Measurements from ENCODE around the gene FARSB. TPM values are rescaled to one million over a fixed set of nuclear protein-coding genes. Genes with fewer than 3 reads are reported as not detected.

The FARSB gene
- polyA plus RNA-seq, 12 donors = 16.3 to 31.7 (median 27.5) TPM; not detected in 1

GRCh38 chr2:222670191-222671038 lies 14.5 kb upstream of the FARSB start:
- no peak for DNase-seq

- DNase-seq = no peak
Observed at GRCh38 chr2:222669353-222669752, 13.5 kb upstream of the FARSB start.

DNA sequence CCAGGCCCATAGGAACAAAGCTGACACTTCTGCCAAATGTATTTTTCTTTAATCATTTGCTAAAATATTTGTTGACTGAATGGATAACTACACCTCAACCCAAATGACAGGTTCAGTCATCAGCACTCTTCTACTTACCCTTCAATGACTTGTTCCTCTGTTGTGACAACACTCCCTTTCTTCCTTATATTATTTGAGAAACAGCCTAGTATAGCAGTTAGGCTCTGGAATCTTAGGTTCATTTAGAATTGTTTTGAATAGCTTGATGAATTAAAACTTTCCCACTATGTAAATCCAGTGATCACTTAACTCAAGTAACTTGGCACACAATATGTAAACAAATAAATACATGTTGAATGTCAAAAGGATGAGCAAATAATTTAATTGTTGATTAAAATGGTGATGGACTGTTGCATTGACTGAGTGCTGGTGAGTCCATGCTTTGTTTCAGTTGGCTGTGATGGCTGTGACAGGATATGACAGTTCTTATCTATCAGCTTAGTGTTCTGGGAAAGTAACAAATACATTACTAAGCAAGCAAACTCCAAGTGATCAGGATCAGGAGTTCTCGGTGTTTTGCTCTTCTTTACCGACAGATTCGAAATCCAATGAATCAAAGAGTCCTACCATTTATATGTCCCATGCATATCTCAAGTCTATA lies 12.7 kb upstream of the FARSB start:
- no peak for DNase-seq

DNA sequence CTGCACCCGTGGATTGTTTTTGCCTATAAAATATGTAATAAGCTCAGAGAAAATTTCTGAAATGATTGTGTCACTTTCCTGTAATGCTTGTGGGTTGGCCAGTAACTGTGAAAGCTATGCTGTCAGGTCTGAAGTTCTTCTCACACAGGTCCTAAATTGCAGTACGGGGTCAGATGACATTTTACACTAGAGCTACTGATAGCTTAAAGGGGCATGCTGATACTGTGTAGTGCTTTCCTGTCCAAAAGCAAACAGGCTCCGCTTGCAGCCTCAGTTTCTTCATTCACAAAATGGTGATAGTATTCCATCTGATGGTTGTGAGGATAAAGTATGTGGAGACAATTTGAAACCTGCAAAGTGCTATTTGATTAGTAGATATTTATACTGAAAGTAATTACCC lies 7.6 kb upstream of the FARSB start:
- no peak for DNase-seq

DNA sequence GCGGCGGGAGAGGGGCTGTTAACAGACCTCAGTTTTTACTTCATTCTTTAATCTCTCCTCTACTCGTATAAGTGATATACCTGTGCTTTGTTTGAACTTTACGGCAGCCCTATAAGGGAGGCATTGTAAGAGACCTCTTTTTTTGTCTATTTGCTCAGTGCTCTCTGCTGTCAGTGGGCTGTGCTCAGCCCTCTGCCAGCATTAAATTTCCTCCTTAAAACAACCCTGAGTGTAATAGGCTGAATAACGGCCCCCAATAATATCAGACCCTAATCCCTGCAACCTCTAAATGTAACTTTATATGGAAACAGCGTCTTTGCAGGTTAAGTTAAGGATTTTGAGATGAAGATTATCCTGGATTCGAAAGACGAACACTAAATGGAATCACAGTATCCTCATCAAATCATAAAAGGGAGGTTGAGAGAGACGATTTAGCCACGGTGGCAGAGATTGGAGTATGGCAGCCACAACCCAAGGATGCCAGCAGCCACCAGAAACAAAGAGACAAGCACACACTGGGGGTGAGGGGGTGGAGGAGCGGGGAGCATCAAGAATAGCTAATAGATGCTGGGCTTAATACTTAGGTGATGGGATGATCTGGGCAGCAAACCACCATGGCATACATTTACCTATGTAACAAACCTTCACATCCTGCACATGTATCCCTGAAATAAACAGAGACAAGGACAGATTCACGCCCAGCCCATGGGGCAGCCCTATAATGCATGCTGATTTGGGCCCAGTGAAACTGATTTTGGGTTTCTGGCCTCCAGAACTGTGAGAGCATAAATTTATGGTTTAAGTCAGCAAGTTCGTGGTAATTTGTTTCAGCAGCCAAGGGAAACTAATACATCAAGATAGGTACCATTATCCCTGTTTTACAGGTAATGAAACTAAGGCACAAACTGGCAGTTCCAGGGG lies 894 bp upstream of the FARSB start:
- peak; percentile 14 for DNase-seq

DNA sequence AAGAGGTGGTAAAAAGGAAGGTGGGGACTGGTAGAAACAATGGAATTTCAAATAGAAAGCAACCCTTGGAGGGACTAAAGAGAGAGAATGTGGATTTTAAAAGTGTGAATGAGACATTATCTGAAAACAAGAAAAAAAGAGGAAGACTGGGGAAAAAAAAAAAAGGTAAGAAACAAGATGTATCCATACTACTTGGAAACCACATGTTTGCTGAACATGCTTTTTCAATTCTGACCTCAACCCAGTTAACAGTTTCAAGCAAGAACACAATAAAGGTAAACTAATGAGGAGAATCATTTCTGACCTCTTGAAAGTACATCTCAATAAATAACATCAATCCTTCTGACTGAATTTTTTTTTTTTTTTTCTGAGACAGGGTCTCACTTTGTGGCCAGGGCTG lies 2.6 kb downstream of the FARSB start:
- no peak for DNase-seq

DNA sequence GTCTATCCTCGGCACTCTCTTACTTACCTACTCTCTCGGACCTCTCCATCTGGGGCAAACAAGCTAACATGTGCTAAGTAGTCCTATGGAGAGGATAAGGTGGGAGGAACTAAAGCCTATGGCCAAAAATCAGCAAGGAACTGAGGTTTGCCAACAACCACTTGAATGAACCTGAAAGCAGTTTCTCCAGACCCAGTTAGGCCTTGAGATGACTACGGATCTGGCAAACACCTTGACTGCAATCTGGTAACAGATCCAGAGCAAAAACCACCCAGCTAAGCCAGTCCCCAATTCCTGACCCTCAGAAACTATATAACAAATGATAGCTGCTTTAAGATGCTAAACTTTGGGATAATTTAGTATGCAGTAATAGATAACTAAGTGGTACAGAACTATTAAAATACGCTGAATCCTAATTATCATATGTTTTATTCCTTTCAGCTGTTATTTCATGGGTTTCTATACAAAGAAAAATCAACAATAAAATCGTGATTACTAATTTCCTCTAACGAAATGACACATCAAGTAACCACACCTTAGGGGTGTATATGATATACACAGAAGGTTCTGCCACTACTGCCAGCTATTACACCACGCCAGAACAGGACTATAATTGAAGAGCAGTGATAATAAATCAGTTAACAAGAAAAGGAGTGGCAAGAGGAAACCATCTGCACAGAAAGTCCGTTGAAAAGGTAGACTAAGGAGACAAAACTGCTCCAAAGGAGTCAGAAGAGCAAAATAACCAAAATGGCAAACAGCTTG lies 3.2 kb downstream of the FARSB start:
- no peak for DNase-seq

DNA sequence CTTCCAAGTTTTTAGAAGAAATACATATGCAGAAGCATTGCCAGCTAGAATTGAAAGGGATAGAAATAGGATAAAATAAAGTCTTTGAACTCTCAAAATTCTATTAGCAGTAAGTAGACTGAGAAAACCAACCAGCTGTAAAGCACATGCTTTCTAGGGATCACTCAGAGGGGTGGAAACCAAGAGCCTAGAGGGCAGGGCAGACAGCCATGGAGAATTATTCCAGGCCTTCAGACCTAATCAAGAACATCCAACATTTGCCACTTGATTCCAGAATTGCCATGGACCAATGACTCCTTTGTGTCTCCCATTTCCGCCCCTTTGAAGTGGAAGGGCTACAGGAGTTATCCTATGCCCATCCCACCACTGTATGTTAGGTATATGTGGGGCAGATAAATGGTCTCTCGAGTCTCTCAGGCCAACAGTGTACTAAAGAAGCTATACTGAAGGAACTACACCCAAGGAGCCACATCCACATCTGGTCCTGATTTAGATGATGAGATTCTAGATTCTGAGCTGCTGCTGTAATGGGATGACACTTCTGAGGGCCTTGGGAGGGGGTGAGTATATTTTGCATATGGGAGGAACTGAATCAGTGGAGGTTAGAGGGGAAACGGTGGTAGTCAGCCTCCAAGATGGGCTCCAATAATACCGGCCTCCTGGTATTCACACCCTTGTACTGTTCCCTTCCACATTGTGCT lies 4.0 kb downstream of the FARSB start:
- DNase-seq = no peak

DNA sequence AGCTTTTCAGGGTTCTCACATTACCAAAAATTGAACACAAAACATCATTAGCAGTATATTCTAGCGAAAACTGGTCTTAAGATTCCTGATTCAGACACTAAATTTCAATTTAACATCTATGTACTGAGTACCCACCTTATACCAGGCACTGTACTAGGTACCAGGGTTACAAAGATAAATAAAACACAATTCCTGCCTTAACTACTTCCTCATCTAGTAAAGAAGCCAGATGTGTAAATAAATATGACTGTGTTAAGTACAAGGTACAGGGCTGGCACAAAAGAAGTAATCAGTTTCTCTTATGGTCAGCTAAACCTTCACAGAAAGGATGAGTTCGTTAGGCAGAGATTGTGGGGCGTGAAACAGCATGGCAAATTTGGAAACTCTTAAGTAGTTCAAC lies 6.1 kb downstream of the FARSB start:
- no peak for DNase-seq

- DNase-seq = no peak
Observed at GRCh38 chr2:222646008-222646407, 9.9 kb downstream of the FARSB start.

- no peak for DNase-seq
Observed at GRCh38 chr2:222643134-222643533, 12.8 kb downstream of the FARSB start.

DNA sequence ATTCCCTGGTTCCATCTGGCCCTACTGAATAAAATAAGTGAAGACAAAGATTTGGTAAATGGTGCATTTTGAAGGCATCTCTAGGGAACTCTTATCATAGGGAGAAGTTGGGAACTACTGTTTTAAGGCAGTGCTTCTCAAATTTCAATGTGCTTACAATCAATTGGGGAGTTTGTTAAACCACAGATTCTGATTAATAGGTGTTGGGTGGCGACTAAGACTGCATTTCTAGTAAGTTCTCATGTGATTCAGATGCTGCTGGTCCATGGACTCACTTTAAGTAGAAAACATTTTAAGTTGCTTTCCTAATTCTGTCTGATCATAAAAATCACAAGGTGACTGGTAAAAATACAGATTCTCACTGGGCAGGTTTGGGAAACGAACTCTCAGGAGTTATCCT lies 14.6 kb downstream of the FARSB start:
- DNase-seq = no peak

- no peak for DNase-seq
Observed at GRCh38 chr2:222637067-222637466, 18.8 kb downstream of the FARSB start.

- DNase-seq = no peak
Observed at GRCh38 chr2:222635295-222635694, 20.6 kb downstream of the FARSB start.

DNA sequence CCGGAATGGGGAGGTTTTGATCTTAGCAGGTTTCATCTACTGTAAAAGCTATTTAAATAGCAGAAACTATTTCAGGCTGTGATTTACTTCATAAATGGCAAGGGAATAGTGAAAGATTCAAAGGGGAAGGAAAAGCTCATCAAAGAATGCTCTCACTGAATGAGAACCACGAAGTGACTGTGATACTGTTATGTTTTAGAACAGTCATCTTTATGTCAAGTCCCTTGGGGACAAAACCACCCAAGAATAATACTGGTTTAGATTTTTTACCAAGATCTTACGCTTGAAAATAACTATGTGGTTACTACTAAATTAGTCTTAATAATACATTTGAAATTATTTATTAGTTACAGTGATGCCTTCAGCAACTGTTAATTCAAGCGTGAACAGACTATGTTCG lies 28.1 kb downstream of the FARSB start:
- no peak for DNase-seq

DNA sequence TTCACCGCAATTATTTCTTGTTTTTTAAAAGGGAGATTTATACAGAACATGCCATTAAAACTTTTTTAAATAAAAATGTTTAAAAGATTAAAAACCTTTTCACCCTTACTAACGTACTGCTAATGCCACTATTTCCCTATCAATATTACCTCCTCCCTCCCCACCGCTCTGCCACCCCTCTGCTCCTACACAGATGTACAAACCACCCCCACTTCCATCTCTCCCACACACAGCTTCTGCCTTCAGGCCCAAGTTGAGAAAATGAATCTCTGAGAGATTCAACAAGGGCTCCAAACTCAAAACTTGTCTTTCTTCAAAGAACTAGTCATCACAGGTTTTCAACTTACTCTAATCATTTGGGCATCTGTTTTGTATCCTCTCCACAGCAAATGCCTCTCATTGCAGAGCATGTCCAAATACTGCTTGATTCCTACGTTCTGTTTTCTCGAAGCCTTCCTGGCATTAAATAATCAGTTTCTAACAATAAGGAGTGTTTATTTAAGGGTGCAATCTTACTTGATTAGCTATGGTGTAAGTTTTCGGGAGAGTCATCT lies 32.1 kb downstream of the FARSB start:
- DNase-seq = no peak

DNA sequence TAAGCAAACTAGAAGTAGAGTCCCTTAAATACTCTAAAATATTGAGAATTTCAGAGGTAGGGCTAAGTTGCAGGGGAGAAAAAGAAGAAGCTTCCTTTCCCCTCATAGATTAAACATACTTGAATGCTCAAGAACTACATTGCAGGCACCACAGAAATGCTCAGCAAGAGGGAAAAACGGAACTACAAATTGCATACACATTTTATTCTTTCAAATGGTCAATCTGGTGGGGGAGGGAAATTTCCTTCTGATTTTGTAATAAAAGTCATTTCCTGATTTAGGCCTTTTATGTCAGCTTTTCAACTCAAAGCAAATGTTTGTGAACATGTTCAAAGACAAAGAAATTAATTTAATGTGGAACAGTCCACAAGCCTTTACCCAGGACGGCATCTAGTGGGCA lies 33.0 kb downstream of the FARSB start:
- DNase-seq = no peak

GRCh38 chr2:222621893-222622292 lies 34.0 kb downstream of the FARSB start:
- no peak for DNase-seq

DNA sequence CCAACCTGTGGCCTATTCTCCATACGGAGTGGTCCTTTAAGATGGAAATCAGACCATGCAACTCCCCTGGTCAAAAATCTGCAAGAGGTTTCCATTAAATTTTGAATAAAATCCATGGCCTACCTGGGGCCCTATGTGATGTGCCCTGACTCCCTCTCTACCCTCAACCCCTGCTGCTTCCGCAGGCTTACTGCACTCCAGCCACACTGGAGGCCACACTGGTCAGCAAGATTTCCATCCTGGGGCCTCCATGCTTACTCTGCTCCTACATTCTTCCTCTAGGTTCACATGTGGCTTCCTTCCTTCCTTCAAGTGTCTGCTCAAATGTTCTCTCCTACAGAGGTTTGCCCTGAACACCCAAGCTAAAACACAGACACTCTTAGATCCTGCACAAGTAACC lies 40.6 kb downstream of the FARSB start:
- DNase-seq = no peak

DNA sequence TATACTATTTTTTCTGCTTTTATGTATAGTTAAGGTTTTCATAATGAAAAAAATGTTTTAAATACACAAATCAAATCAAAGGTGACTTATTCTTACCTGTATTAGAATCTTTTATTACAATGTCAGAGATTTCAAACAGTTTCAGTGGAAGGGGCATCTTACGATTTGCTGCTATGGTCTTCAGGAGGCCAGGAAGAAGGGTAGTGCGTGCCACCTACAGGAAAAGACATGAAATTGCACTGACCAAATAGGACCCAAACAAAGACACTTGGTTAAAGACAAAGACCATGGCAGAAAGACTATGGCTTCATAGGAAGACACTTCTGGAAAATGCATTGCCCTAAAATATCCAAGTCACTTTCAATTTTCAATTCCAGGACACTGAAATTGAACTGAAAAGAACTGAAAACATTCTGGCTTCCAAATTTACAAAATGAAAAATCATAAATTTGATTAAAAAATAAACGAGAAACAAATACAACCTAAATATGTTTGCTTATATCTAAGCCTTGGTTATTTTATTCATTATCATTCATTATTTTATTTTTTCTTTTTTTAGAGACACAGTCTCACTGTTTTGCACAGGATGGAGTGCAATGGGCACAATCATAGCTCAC lies 42.1 kb downstream of the FARSB start:
- DNase-seq = peak; percentile 36
